ENCODE measurements around the gene PHOX2A.

GRCh38 chr11:72209101-72209500 is 34.9 kb downstream of the PHOX2A start:
- TF ChIP-seq, protein P1, sequence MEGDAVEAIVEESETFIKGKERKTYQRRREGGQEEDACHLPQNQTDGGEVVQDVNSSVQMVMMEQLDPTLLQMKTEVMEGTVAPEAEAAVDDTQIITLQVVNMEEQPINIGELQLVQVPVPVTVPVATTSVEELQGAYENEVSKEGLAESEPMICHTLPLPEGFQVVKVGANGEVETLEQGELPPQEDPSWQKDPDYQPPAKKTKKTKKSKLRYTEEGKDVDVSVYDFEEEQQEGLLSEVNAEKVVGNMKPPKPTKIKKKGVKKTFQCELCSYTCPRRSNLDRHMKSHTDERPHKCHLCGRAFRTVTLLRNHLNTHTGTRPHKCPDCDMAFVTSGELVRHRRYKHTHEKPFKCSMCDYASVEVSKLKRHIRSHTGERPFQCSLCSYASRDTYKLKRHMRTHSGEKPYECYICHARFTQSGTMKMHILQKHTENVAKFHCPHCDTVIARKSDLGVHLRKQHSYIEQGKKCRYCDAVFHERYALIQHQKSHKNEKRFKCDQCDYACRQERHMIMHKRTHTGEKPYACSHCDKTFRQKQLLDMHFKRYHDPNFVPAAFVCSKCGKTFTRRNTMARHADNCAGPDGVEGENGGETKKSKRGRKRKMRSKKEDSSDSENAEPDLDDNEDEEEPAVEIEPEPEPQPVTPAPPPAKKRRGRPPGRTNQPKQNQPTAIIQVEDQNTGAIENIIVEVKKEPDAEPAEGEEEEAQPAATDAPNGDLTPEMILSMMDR (conservative IDR thresholded peaks at IDR 0.05; ENCODE audit: low read depth, low read length), result no peak
- no peak for TF ChIP-seq EZH2 (IDR thresholded peaks at IDR 0.05; ENCODE audit: borderline replicate concordance, low read depth, low read length, poor library complexity, severe bottlenecking)

Data from A673 (cell line).